ENCODE measurements around the gene XPR1. TPM values are rescaled to one million over a fixed set of nuclear protein-coding genes. Genes with fewer than 3 reads are reported as not detected.

XPR1 gene
- polyA plus RNA-seq, 12 donors = 8.7 to 18.1 (median 10.8) TPM; not detected in 1

DNA sequence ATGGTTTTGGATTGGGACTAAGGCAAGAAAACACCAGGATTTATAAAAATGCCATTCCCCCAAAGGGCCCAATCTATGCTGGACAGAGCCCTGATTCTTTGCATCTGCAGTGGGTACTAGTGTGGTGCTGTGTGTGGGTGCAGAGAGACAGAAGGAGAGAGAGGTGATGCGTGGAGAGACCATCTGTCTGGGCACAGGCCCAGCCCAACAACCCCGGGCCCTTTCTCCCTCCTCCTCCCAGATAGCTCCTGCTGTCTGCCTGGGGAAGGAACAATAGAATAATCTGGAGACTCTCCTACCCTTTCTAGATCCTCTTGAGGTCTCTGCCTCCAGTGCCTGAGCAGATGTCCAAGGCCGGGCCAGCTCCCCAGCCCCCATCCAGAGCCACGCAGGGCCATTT lies 296.0 kb downstream of the XPR1 start:
- peak; percentile 35 for DNase-seq

DNA sequence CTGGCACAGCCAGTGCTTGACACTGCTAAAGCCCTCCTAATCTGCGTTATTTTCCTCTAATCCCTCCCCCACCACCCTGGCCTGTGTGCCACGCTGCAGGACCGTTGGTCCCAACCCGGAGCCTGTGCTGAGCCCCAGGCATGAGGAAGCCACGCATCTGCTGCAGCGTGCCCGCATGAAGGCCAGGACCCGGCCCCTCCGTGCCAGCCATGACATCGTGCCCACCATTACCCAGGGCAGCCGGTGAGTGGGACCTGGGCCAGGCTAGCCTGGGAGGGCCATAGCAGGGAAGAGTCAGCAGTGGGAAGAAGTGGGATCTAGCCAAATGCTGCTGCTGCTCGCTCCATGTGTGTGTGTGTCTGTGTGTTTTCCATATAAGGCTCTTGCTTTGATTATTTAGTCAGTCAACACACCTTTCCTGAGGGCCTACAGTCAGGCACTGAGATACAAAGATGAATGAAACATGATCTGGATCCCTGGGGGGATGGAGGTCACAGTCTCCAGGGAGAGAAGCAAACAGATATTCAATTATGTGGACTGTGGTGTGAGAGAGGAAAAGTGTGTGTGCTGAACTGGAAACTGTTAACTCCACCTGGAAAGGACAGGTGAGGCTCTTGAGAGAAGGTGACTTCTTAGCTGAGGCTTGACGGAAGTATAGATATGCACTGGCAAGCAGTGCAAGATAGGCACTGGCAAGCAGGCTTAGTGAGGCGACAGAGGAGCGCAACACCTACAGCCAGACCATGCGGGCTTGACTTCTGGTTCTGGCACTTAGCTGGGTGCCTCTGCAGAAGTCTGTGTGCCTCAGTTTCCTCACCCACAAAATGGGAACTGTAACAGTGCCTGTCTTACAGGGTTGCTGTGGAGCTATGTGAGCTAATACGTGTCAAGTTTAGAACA lies 296.8 kb downstream of the XPR1 start:
- peak; percentile 15 for DNase-seq

DNA sequence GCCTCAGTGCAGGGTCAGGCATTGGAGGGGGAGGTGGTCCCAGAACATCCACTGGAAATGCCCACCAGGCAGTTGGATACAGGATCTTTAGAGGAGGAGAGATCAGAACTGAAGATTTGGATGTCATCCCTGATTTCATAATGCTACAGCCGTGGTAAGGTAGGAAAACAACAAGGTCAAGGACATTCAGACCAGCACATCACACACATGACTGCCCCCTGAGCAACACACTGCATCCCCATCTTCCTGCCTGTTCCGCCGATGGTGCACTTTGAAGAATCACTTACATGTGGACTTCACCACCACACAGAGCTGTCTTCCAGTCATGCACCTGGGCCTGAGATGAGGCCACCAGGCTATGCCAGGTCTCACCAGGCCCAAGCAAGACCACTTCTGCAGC lies 297.6 kb downstream of the XPR1 start:
- DNase-seq = no peak

DNA sequence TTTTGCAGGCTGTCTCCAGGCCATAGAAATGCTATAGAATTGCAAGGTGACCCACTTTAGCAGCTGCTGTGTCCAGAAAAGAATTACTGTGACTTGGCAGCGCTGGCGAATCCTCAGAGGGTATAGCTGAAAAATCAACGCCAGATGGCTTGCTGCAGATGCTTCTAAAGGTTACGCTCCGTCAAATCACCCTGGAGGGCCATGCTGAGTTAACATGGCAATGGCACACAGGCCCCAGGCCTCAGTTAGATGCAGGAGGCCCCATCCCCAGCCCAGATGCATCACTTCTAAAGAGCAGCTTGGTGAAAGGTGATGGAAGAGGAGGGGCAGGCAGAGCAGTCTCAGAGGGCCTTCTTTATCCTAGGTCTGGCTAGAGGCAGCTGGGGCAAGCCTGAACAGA lies 298.9 kb downstream of the XPR1 start:
- DNase-seq = no peak

DNA sequence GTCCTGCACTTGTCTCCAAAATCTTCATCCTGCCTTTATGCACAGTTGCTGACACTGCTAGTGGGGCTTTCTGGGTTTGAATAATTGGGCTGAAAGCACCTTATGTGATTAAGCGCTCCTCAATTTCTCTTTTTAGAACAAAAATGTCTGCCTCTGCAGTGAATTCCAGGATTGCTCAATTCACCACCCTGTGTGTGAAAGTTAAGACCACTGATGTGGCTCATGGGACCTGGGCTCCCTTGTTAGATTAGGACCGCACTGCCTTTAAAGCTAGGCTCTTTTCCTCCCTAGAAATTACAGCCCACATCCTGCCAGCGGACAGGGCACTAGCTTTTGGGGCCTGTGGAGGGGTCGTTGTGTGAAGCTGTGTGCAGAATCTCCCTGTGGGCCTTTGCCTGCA lies 299.7 kb downstream of the XPR1 start:
- no peak for DNase-seq

DNA sequence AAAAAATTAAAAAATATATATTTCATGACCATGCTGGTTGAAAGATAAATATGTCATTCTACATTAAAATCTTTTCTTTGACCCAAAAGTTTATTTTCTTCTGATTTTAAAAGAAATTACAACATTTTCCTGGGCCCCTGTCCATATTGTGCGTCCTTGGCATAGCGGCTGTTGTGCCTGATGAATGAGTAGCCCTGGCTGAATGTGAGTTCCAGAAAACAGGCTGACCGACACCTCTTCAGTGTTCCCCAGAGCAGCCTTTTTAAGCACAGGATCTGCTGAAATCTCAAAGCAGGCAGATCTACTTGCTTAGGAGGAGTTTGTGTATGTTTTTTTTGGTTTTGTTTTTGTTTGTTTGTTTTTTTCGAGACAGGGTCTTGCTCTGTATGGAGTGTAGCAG lies 300.6 kb downstream of the XPR1 start:
- no peak for DNase-seq

DNA sequence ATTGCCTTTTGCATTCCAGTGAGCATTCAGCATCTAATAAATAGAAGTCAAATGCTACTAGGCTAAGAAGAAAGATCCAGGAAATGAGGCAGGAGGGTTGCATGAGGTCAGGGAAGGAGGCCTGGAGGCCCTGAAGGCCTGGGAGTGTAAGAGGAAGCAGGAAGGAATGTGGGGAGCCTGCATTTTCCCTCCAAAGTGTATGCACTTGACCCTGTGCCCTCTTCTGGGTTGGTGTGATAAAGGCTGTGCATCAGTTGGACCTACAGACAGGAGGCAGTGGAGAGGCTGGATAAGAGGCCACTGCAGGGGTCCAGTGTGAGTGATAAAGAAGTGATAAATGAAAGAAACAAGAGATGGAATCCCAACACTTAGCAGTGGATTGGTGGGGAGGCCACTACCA lies 301.3 kb downstream of the XPR1 start:
- DNase-seq = no peak

DNA sequence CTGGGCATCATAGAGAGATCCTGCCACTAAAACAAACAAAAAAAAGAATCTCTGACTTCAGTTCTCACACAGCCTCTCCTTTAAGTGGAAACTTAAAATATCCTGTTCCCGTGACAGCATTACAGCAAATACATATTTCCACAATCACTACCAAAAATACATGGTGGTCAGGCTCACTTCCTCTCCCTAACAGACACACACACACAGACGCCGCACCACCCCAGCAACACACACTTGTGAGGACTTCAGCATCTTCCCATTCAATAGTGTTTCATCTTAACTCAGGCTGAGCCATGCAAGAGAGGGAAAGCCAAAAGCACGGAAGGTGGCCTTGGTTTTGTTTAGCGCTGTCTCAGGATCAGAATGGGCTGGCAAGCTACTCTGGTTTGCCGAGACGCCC lies 302.7 kb downstream of the XPR1 start:
- no peak for DNase-seq

DNA sequence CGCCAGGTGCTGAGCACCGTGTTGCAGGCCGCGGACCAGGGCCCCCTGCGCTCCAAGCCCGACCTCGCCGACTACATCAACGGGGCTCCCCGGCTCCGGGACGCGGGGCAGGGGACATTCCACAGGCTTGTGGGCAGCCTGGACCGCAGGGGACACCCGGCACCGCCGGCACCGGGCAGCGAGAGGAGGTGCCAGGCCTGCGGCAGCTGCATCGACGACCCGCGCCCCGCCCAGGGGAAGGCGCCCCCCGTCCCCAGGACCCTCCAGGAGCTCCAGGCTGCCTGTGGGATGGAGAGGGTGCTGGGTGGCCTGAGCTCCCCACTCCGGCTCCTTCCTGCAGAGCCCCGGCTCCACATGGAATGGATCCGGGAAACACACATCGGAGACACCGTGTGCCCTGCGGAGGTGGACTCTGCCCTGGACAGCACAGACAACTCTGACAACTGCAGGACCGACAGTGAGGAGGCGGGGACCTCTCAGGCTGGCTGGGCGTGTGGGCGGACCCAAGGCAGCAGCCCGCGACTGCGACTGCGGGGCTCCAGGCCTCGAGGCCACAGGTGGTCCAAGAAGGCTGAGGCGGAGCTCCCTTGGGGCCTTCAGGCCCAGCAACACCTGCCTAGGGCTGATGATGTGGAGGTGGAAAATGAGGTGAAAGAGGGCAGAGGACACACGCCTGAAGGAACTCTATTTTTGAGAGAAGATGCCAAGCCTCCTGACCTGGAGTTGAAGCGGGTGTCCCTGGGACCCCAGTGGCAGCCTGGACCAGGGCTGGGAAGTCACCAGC lies 303.7 kb downstream of the XPR1 start:
- DNase-seq = no peak

DNA sequence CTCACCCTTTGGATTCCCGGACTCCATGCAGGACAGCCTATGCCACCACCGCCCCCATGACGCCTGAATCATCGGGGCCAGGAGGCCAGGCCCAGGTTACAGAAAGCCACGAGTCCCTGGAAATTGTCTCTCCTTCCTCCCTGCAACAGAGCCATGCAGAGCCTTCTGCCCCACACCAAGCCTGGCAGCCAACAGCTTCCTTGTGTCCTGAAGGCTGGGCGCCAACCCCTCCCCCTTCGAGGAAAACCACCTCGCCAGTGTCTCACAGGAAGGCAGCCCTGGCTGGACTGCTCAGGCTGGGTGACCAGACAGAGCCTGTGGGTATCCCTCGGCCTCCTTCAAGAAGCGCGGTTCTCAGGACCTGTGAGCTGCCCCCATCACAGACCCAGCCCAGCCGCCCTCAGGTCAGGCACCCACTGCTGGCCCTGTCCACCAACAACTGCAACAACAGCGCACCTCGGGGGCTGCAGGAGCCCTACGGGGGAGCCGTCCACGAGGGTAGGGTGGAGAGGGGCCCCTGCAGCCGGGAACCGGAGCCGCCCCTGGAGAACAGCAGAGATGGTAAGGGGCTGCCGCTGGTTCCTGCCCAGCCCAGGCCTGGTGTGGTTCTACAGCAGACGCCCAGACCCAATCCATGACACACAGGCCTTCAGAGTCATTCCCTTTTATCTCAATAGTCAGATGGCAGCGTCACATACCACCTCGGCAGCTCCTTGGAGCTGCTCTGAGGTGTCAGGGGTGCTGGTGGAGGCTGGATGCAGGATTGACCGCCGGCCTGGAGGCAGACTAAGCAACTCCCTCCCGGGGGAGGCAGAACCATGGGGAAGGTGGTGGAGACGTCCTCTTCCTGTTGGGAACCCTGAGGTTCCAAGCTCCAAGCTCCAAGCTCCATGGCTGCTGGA lies 304.5 kb downstream of the XPR1 start:
- DNase-seq = no peak

DNA sequence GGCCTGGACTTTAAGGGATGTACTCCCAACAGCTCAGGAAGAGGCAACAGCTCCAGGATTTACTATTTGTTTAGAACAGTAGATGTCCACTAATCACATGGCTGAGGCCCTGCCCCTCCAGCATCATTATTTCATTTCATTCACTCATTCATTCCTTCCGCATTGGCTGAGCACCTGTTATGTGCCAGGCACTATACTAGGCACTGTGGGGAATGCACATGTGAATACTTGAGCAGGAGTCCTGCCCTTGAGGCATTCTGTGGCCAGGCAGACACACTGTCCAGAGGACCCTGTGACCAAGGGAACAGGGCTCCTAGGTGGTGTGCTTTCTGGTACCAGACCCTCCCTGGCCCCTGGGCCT lies 305.2 kb downstream of the XPR1 start:
- no peak for DNase-seq

DNA sequence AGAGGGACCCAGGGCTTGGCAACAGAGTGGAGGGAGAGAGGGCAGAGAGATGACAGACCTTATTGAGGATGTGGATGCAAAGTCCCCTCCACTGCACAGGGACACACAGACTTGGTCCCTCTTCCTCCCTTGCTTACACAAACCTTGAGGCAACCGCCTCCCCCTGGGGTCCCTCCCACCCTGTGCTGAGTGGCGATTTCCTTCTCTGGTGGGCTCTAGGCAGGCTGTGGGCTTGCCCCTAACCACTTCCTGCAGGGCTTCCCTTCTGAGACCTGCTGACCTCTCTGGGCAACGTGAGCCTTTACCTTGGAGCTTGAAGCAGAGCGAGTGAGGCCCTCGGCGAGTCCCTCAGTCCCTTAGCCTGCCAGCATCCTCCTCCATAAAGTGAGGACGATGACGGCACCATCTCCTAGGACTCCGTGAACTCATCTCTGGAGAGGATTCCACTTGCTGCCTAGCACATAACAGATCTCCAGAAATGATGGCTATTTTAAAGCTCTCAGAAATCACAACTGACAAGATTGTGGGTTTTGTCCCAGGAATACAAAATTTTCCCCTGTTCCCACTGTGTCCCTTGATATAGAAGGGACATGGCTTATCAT lies 305.9 kb downstream of the XPR1 start:
- DNase-seq = no peak

DNA sequence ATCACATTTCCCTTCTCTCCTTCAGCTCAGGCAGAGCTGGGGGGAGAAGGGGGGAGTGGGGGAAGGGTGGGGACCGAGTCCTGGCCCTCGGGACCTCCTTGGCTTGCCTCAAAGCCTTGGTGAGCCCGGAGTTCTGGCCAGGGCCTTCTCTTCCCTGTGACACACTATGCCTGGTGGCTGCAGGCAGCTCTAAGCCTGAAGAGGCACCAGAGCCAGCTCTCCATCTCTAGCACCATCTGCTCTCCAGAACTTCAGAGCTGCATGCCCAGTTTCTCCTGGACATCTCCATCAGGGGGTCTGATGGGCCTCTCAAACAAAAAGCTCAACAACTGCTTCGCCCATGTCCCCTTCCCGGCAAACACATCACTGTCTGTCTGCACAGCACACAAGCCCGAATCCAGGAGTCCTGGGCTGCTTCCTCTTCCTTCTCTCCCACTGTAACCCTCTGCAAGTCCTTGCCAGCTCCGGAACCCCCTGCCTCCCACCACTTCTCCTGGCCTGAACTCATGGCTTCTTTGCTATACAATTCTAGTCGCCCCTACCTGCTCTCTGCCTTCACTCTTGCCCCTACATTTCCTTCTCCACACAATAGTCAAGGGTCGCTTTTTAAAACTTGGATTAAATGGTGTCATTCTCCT lies 307.4 kb downstream of the XPR1 start:
- DNase-seq = no peak

DNA sequence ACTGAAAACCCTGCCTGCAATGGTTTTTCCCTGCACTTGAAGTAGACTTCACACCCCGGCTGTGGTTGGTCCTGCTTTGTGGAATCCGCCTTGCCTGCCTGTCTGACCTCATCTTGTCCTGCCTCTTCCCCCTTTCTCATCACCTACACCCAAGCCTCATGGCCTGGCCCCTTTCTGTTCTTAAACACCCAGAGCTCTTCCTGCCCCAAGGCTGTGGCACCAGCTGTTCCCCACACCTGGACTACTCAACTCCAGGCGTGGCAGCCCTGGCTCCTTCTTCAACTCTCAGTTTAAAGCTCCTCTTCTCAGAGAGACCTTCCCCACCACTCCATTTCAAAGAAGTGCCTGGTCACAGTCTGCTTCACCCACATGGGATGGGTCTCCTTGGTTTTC lies 307.9 kb downstream of the XPR1 start:
- DNase-seq = no peak

Other genes with a start within 250 kb of the XPR1 start
- 10 to 100 TPM in 11 of 12 donors, not detected in 1; 39.9 to 60.9 (median 48.7) TPM for gene ACBD6, start 129.4 kb upstream of the XPR1 start, polyA plus RNA-seq (ENCODE audit: insufficient read length in 12 of 12)
- under 1 TPM in 1 of 12 donors, not detected in 11; 0.16 TPM for gene OVAAL, start 73.1 kb upstream of the XPR1 start, polyA plus RNA-seq (ENCODE audit: insufficient read length in 12 of 12)

Data from muscle of arm (tissue), 12 donors.